ENCODE results near the gene FARSA. TPM values are rescaled to one million over a fixed set of nuclear protein-coding genes. Genes with fewer than 3 reads are reported as not detected.
"Not testable (repeated sequence)": the region's sequence is repeated elsewhere in the genome, so short reads cannot be mapped to it uniquely, and the experiment has no call there.

Gene FARSA
- total RNA-seq, 3 donors from 2014 or later, result 44.1 to 54.0 (median 48.1) TPM

DNA sequence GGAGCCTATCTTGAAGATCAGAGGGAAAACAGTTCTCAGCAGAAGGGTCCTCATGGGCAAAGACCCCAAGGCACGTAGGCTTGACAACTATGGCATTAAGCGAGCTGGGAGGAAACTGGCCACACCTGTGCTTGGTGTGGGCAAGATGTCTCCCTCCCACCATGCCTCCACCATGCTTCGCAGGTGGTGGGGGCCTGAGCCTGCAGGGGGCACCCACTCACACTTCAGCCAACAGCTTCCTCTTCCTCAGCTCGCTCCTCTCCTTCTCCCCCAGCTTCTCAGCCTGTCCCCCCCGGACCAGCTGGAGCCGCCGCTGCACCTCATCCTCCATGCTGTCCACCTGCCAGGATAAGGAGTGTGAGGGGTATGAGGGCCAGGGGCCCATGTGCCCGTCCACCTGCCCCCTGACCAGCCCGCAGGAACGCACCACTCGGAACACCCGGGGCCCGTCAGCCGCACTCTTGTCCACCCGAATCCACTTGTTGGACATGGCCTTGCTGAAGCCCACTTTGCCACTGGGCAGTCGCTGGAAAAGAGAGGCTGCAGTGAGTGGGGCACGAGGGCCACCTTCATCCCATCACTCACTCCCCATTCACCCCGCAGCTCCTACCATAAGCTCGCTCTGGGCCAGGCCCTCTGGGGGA, 3.4 kb downstream of the FARSA start:
- intact Hi-C loops (cut with DNase I, micrococcal nuclease), result no loop called here

DNA sequence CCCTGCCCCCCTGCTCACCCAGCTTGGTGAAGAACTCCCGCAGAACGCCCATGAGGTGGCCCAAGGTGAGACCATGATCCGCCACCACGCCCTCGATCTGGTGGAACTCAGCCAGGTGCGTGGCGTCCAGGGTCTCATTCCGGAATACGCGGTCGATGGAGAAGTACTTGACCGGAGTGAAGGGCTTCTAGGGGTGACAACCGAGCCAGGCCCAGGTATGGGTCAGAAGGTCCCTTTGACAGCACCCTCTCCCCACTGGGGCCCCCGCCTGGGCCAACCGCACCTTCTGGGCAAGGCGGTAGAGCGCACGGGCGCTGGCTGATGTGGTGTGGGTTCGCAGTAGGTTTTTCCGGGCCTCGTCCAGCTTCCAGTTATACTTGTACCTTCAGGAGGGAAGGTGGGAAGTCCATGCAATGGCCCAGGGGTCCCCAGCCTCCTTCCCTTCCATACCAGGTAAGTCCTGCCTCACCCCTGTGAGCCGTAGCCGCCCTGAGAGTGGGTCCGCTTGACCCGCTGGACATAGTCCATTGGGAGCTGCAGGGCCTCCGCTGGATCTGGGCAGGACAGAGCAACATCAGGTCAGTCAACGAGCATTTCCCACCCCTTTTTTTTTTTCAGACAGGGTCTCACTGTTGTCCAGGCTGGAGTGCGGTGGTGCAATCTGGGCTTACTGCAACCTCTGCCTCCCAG, 8.7 kb downstream of the FARSA start:
- Histone ChIP-seq H3K9me3 (no peaks in the 10 kb centered on the region), H3K4me3 (no peak overlapping the region), H3K4me1 (ENCODE audit: low read depth) (no peaks in the 10 kb centered on the region), H3K36me3 (ENCODE audit: low read depth) (peaks cover 7% of the 10 kb centered on the region)
- ATAC-seq, result no peak
- TF ChIP-seq, protein P1, sequence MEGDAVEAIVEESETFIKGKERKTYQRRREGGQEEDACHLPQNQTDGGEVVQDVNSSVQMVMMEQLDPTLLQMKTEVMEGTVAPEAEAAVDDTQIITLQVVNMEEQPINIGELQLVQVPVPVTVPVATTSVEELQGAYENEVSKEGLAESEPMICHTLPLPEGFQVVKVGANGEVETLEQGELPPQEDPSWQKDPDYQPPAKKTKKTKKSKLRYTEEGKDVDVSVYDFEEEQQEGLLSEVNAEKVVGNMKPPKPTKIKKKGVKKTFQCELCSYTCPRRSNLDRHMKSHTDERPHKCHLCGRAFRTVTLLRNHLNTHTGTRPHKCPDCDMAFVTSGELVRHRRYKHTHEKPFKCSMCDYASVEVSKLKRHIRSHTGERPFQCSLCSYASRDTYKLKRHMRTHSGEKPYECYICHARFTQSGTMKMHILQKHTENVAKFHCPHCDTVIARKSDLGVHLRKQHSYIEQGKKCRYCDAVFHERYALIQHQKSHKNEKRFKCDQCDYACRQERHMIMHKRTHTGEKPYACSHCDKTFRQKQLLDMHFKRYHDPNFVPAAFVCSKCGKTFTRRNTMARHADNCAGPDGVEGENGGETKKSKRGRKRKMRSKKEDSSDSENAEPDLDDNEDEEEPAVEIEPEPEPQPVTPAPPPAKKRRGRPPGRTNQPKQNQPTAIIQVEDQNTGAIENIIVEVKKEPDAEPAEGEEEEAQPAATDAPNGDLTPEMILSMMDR (IDR thresholded peaks at IDR 0.05), result no peak
- intact Hi-C loops (cut with DNase I, micrococcal nuclease), result no loop called here
- DNase-seq, result no peak

More for the DNA sequence above, 3.4 kb downstream of the FARSA start:
- DNase-seq, result no peak
- Histone ChIP-seq H3K9me3 (no peaks in the 10 kb centered on the region), H3K4me1 (ENCODE audit: low read depth) (peaks cover 8% of the 10 kb centered on the region), H3K36me3 (ENCODE audit: low read depth) (no peaks in the 10 kb centered on the region), H3K4me3 (no peak overlapping the region)
- ATAC-seq, result no peak
- TF ChIP-seq, protein P1 (IDR thresholded peaks at IDR 0.05), result no peak

DNA sequence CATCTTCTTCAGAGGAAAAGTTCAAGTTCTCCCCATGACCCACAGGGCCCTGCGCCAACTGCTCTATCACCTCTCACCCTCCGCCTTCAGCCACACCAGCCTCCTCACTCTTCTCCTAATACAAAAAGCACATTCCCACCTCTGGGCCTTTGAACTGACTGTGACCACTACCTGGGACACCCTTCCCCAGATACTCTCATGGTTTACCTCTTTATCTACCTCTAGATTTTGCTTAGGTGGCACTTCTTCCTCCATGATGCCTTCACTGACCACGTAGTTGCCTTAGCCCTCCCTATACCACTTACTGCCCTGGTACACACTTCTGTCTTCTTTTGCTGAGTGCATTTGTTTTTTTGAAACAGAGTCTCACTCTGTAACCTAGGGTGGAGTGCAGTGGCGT, 10.6 kb downstream of the FARSA start:
- ATAC-seq (no peak), DNase-seq (no peak)
- peaks cover 7% of the 10 kb centered on the region for H3K36me3 ChIP-seq (ENCODE audit: low read depth)
- no peaks in the 10 kb centered on the region for H3K9me3 ChIP-seq
- intact Hi-C loops (cut with DNase I, micrococcal nuclease), result no loop called here
- H3K4me3 ChIP-seq, result no peak overlapping the region
- peaks cover 8% of the 10 kb centered on the region for H3K4me1 ChIP-seq (ENCODE audit: low read depth)
- TF ChIP-seq, protein P1 (IDR thresholded peaks at IDR 0.05), result no peak

DNA sequence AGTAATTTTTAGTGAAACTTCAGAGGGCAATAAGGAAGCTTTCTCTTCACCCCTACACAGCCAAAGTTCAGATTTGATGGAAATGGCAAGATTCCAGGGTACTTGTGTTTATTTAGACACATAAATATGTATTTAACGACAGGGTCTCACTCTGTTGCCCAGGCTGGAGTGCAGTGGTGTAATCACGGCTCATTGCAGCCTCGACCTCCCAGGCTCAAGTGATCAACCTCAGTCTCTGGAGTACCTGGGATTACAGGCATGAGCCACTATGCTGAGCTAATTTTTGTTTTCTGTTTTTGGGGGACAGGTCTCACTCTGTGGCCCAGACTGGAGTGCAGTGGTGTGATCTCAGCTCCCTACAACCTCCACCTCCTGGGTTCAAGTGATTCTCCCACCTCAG, 12.5 kb downstream of the FARSA start:
- ATAC-seq (no peak), DNase-seq (no peak)
- Histone ChIP-seq H3K9me3 (no peaks in the 10 kb centered on the region), H3K36me3 (ENCODE audit: low read depth) (peaks cover 7% of the 10 kb centered on the region), H3K4me3 (no peak overlapping the region), H3K4me1 (ENCODE audit: low read depth) (peaks cover 8% of the 10 kb centered on the region)
- TF ChIP-seq, protein P1 (IDR thresholded peaks at IDR 0.05), result no peak
- intact Hi-C loops (cut with DNase I, micrococcal nuclease), result no loop called here

DNA sequence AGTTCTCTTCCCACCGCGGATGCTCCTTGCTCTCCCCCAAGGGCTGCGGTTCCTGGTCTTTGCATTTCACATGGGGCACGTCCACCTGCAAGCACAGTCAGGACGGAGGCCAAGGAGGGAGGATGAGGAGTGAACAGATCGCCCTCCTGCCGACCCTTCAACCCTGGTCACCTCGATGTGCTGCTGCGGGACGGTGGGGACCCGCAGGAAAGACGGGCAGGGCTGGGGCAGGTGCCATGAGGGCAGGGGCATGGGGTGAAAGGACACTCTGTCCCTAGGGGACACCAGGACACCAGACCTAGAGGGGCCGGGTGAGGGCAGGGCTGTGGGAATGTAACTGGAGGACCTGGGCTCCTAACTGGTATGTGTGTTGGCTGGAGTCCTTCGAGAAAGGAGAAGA, 15.3 kb downstream of the FARSA start:
- H3K36me3 ChIP-seq (ENCODE audit: low read depth), result peaks cover 5% of the 10 kb centered on the region
- intact Hi-C loops (cut with DNase I, micrococcal nuclease), result no loop called here
- TF ChIP-seq, protein P1 (IDR thresholded peaks at IDR 0.05), result no peak
- DNase-seq (no peak), ATAC-seq (no peak)
- peaks cover 10% of the 10 kb centered on the region for H3K4me1 ChIP-seq (ENCODE audit: low read depth)
- H3K4me3 ChIP-seq, result no peak overlapping the region
- H3K9me3 ChIP-seq, result no peaks in the 10 kb centered on the region

DNA sequence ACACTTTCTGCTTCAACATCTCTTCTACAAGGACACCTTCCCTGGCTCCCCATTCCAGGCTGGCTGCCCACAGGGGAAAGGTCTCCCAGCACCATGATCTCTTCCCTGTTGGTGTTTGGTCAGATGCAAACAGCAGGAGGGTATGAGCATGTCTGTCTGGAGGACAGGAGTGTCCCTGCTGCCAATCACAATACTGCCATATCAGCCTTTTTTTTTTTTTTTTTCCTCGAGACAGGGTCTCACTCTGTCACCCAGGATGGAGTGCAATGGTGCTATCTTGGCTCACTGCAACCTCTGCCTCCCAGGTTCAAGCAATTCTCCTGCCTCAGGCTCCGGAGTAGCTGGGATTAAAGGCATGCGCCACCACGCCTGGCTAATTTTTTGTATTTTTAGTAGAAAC, 17.7 kb downstream of the FARSA start:
- not testable (repeated sequence) for ATAC-seq

More for the DNA sequence above, 17.7 kb downstream of the FARSA start:
- H3K9me3 ChIP-seq; H3K4me3 ChIP-seq; DNase-seq; intact Hi-C loops (cut with DNase I, micrococcal nuclease); H3K36me3 ChIP-seq (ENCODE audit: low read depth): not testable (repeated sequence)
- peaks cover 17% of the 10 kb centered on the region for H3K4me1 ChIP-seq (ENCODE audit: low read depth)

Data from mucosa of descending colon (tissue), 3 donors.